Embryonic facial prominence (tissue), 1 donor: ENCODE results near the gene PCA3.
"Not testable (repeated sequence)": the region's sequence is repeated elsewhere in the genome, so short reads cannot be mapped to it uniquely, and the experiment has no call there.

Source experiments
- DNase-seq: peaks from one replicate; pipeline ENCODE4 v3.0.0-alpha.2; 2016; ENCODE audit errors: extremely low spot score

The PCA3 gene

GRCh38 chr9:76764138-76764537 lies at the start of gene PCA3:
PCA3 (plus strand) TSS chr9:76764438.
- no peak for DNase-seq

GRCh38 chr9:76716085-76716672 lies 48.1 kb upstream of the PCA3 start:
- DNase-seq = no peak

- DNase-seq = no peak
Measured at GRCh38 chr9:76717176-76717575, 47.1 kb upstream of the PCA3 start.

- no peak for DNase-seq
Measured at GRCh38 chr9:76717613-76718012, 46.6 kb upstream of the PCA3 start.

GRCh38 chr9:76718166-76718565 lies 46.1 kb upstream of the PCA3 start:
- DNase-seq = no peak

GRCh38 chr9:76720245-76720644 lies 44.0 kb upstream of the PCA3 start:
- no peak for DNase-seq

GRCh38 chr9:76725011-76725546 lies 39.2 kb upstream of the PCA3 start:
- DNase-seq = no peak

GRCh38 chr9:76725885-76726284 lies 38.4 kb upstream of the PCA3 start:
- no peak for DNase-seq

- DNase-seq = no peak
Measured at GRCh38 chr9:76729116-76729515, 35.1 kb upstream of the PCA3 start.

- DNase-seq = no peak
Measured at GRCh38 chr9:76729980-76730737, 34.1 kb upstream of the PCA3 start.

- no peak for DNase-seq
Measured at GRCh38 chr9:76730801-76731200, 33.4 kb upstream of the PCA3 start.

GRCh38 chr9:76732341-76732958 lies 31.8 kb upstream of the PCA3 start:
- DNase-seq = no peak

- DNase-seq = no peak
Measured at GRCh38 chr9:76733096-76733495, 31.1 kb upstream of the PCA3 start.

GRCh38 chr9:76734716-76735115 lies 29.5 kb upstream of the PCA3 start:
- DNase-seq = no peak

- no peak for DNase-seq
Measured at GRCh38 chr9:76737154-76737902, 26.9 kb upstream of the PCA3 start.

- no peak for DNase-seq
Measured at GRCh38 chr9:76738402-76738801, 25.8 kb upstream of the PCA3 start.

GRCh38 chr9:76741524-76741923 lies 22.7 kb upstream of the PCA3 start:
- no peak for DNase-seq

GRCh38 chr9:76742890-76743289 lies 21.3 kb upstream of the PCA3 start:
- not testable (repeated sequence) for DNase-seq

GRCh38 chr9:76743931-76744330 lies 20.3 kb upstream of the PCA3 start:
- DNase-seq = no peak

GRCh38 chr9:76744336-76744735 lies 19.9 kb upstream of the PCA3 start:
- DNase-seq = no peak

GRCh38 chr9:76751001-76751400 lies 13.2 kb upstream of the PCA3 start:
- no peak for DNase-seq

GRCh38 chr9:76756268-76756640 lies 8.0 kb upstream of the PCA3 start:
- DNase-seq = no peak
